GM19468 (cell line): ENCODE data around the gene SHCBP1L.

Source experiments
- ATAC-seq: cut with Tn5 transposase; IDR thresholded peaks from one replicate; pipeline ENCODE4 v1.9.1; 2021; ENCODE audit warnings: mild to moderate bottlenecking, moderate library complexity, moderate number of reproducible peaks; ENCODE audit not compliant: unreplicated experiment; ENCODE audit errors: extremely low read depth

The SHCBP1L gene

GRCh38 chr1:182850319-182850718, 102.6 kb downstream of the SHCBP1L start:
- no peak for ATAC-seq
